GM18873 (cell line): ENCODE results near the gene TMEM168.
A peak's percentile ranks its signal among the peaks of the same experiment; 100 is the strongest.
"Not testable (repeated sequence)": the region's sequence is repeated elsewhere in the genome, so short reads cannot be mapped to it uniquely, and the experiment has no call there.

Source experiments
- ATAC-seq: cut with Tn5 transposase; IDR thresholded peaks from one replicate; pipeline ENCODE4 v1.9.1; 2021; ENCODE audit warnings: mild to moderate bottlenecking, moderate library complexity, moderate number of reproducible peaks; ENCODE audit not compliant: unreplicated experiment, low FRiP score

Gene TMEM168

DNA sequence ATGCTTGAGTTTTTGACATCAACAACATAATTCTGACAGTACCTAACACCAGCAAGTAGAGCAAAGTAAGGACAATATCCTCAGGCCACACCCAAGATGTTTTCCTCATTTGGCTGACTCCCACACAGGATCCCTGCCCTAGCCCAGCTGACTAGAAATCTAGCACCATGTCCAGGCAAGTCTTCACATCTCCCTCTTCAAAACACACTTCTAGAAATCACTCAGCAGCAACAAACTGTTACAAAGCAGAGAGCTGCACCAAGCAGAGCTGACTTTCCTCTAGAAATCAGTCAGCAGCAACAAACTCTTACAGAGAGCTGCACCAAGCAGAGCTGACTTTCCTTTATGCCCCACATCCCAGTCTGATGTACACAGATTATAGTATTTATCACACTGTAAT is 7.7 kb downstream of the TMEM168 start:
- peak; percentile 90 for ATAC-seq

DNA sequence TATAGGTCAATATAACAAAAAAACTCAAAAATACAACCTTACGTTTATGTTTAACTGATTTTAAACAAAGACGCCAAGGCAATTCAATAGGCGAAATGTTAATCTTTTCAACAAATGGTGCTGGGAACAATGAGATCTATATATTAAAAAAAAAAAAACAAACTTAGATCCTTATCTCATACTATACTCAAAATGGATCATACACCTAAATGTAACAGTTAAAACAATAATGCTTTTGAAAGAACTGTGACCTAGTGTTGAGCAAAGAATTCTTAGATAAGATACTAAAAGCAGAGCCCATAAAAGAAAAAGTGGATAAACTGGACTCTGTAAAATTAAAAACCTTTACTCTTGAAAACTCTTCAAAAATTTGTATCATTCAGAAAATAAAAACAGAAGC is 8.6 kb downstream of the TMEM168 start:
- ATAC-seq: no peak

DNA sequence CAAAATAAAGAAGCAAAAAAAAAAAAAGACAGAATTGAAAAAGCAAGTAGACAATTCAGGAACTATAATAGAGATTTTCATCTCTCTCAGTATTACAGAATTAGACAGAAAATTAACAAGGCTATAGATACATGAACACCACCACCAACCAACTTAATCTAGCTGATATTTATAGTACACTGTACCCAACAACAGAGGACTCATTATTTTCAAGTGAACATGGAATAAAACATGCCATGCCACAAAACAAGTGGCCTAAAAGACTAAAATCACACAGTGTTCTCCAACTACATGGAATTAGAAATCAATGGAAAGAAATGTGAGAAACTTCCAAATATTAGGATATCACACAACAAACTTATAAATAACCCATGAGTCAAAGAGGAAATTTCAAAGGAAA is 9.1 kb downstream of the TMEM168 start:
- no peak for ATAC-seq

DNA sequence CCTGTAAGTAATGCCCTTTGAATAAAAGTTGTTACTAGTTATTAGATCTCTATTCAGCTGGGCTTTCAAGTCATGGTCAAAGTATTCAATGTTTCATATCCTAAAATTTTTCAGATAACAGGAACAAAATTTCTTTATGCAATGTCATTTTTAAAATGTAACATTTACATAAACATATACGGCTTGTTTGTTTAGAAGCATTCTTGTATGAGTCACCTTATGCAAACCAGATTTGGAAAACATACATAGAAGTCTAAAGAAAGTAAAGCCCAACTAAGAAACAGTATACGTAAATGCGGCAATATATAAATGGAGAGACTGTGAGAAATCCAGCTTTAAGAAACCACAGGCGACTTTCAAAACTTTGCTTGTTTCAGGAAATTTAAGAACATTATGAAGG is 10.5 kb downstream of the TMEM168 start:
- no peak for ATAC-seq

DNA sequence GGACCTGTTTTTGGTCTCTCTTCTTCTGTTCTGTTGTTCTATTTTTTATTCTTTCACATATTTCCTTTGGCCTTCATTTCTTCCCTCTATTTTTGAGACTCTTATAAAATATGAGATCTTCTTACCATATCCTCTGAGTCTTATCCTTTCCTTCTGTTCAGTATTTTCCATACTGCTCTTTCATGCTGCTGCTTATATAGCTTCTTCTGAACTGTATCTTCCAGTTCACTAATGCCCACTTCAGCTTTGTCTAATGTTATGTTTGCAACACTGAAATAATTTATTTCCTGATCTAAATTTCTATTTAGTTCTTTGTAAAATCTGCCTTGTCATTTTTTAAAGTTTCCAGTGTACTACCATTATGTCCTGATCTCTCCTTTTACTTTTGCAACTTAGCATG is 12.8 kb downstream of the TMEM168 start:
- no peak for ATAC-seq

DNA sequence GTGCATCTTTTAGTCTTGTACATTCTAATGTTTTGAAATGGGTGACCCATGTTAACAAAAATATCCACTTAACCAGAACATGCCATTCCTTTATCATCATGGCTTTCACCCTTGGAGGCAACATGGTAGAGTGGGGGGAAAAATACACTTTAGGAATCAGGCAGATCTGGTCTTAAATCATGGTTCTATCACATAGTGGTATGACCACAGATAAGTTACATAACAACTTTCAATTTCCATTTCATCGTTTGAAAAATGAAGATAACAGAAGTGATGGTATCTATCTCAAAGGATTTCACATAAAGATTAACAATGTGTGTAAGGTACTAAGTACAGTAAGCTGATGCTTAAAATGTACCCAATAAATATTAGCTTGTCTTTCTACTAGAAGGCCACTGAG is 19.0 kb downstream of the TMEM168 start:
- ATAC-seq: no peak

DNA sequence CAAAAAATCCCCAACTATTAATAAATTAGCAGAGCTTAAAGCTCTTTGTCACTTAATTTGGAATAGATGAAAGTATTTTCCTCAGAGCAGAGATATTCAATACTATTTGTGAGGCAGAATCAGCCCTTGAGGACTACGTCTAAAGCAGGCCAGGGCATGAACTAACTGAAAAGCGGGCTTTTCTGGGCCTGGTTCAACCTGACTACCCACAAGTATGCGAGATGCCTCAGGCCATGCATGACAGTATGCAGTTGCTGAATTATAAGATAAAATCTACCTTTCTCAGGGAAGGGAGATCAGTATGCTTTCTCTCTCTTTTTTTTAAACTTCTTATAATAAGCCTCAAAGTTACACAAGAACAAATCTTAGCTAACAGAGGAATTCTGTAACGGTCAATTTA is 20.1 kb downstream of the TMEM168 start:
- ATAC-seq: no peak

DNA sequence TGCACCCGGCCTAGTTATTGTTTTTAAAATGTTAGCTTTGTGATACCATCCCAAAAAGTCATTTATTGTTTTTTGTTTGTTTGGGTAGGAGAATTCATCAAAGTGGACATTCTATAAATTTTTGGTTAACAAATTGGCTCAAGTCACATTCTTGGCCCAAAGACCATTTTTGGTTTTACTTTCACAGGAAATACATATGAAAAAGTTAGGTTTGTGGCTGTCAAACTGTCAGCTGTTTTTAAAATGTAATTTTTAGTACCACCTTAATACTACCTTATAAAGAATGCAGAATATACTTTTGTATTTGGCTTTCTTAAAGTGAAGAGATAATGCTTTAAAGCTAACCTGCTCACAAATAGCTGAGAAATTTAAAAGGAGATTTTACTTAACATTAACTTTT is 25.1 kb downstream of the TMEM168 start:
- no peak for ATAC-seq

DNA sequence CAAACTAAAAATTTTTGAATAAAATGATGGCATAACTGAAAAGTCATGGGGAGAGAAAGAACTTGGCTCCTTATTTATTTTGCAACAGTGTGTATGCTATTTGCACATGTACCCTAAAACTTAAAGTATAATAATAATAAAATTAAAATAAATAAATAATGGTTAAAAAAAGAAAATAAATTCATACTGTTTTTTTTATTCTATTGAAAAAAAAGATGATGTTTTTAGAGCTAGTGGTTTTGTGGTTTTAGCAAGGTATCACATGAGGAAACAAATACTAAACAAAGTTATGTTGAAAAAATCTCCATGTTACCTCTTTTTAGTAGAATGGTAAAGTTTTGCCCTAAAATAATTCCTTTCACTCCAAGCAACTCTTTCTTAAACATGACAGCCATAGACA is 26.2 kb downstream of the TMEM168 start:
- no peak for ATAC-seq

DNA sequence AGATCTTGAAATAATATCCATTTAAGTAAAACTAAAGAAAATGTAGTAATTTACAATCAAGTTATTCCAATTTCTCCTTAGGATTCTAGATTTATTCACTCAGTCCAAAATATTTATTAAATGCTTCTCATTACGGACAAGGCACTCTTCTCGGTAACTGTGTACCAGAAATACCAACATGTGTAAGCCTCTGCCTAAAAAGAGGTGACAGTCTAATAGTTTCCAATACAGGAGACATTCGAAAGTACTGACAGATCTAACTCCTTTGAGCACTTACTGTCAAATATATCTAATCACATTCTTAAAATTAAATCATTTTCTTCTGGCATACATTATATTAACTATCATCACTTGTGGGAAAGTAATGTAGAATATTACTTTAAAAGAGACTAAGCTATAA is 26.9 kb downstream of the TMEM168 start:
- ATAC-seq: no peak

DNA sequence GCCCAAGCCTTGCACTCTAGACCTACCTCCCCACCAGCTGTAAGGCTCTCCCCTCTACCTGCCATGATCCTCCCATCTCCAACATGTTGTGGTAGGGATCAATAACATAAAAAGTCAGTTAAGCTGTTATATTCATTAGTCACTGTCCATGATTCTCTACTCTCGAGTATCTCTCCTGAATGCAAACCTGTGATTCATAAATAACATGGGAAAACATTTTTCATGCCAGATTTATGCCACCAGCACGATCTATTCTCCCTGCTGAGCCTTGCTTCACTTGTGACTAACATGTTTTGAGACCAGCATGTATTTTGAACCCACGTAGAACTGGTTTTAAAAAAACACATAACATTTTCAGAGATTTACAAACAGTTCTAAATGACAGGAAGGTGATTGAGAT is 30.3 kb downstream of the TMEM168 start:
- no peak for ATAC-seq

DNA sequence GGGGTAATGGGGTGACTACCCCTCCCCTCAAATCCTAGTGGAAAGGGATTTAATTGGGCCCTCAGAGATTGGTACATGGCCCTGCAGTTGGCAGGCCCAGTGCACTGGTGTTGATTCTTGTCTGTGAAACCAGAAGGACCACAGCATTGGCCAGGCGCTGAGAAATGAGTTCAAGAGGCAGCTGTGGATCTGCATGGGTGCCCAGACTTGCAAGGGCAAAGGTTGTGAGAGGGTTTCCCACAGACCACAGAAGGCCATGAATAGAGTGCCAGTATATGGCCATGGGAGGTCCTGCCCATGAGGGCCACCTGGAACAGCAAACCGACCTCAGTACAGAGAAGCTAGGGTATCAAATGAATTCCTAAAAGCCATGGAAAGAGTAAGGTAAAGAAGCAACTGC is 32.9 kb downstream of the TMEM168 start:
- ATAC-seq: no peak

DNA sequence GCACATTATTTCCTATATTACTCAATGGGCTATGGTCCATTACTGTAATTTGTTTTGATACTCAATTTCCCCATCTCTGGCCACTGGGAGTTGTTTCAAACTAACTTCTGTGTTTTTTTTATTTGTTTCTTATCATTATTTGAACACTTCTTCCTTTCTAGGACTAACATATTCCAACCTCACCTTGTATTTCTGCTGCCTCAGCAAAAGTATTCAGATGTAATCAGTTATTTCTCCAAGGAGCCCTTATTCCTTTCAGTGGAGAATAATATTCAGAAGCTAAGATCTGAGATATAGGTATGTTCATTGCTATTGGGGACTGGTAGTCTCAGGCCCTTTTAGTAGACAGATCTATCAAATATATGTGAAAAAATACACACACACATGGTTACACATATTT is 36.9 kb downstream of the TMEM168 start:
- ATAC-seq: no peak

DNA sequence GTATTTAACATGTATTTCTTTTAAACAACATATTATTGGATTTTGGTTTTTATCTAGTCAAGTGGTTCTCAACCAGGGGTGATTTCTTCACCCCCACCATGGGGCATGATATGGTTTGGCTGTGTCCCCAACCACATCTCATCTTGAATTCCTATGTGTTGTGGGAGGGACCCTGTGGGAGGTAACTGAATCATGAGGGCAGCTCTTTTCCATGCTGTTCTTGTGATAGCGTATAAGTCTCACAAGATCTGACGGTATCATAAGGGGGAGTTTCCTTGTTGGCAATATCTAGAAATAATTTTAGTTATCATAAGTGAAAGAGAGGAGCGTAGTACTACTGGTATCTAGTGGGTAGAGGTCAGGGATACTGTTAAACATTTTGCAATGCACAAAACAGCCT is 37.6 kb downstream of the TMEM168 start:
- ATAC-seq: no peak

DNA sequence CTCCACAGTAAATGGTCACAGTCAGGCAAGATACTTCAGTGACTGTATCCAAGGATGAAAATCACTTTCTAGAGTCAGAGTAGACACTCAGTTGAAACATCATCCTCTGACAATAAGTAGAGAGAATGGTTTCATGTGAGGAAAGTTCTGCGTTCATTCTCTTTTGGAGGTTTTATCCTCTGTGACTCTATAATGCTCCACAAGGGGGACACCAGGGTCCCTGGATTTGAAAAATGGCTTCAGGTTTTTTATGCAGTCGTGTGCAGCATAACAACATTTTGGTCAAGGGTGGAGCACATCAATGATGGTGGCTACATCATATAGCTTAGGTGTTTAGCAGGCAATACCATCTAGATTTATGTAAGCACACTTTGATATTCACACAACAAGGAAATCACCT is 40.4 kb downstream of the TMEM168 start:
- ATAC-seq: no peak

DNA sequence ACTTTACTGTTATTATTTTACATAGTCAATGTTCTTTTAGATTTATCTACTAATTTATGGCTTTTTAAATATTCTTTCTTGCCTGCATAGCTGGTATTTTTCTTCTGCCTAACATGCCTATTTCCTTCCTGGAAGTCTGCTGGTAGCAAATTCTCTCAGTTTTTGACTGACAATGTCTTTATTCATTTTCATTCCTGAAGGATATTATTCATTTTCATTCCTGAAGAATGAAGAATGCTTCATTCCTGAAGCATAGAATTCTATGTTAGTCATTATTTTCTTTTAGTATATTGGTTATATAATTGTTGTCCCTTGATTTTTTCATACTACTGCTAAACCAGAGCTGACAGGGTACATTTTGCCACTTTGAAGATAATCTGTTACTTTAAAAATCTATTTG is 41.8 kb downstream of the TMEM168 start:
- ATAC-seq: no peak

DNA sequence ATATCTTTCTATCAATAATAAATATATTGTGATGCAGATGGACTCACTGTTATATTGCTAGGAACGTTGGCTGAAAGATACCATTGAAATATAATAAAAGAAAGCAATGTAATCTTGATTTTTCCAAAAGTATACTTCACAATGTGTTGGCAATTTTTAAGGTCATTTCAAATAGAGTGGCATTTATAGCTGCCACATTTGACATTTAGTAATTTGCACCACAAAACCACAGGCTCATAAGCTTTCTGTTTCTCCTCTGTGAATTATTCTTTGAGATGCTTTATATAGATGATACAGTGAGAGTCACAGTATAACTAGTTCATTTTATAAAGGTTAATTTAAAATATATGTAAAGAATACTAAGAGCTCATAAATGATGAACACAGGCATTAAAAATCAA is 44.6 kb downstream of the TMEM168 start:
- ATAC-seq: no peak

DNA sequence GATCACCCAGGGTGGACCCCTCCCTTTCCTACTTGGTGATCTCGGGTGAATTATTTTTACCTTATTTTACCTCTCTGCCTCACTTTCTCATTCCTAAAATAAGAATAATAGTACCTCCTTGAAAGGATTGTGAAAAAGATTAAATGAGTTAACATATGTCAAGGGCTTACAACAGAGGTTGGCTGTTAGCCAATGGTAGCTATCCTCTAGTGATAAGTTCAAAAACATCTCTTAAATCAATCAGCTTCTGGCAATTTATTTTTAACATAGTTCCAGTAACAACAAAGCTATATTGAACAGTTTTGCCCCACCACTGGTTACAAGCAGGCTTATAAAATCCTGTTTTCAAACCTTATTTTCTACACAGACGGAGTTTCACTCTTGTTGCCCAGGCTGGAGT is 45.4 kb downstream of the TMEM168 start:
- no peak for ATAC-seq

DNA sequence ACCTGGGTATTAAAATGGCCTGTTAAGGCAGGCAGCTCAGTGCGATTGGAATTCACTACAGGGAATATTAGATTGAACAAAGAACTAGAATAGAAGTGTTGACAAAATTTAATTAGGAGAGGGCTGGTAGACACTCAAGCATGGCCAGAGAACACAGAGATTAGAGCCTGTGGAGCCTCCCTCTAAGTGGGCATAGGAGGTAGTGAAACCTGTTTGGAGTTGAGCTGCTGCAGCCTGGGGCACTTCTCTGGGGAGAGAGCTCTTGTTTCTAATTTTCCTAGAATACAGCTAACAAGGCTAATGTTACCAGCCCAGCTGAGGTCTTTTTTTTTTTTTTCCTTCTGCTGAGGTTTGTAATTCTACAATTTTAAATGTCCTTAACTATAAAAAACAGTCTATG is 46.4 kb downstream of the TMEM168 start:
- no peak for ATAC-seq

DNA sequence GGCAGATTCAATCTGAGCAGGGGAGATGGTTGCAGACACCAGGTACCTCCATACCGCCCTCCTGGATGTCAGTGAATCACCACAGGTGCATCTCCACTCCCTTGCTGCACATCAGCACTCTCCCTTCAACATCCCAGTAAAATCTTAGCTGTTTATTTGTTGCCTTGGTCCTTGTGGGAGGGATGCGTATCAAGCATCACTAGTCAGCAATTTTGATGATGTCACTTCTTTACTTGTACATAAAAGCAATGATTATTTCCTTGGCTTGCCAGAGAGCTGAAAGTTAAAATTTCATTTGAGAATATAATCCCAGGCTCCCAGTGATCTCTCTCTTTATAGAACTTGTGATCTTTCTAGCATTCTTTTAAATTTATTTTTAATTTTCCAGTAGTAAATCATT is 49.5 kb downstream of the TMEM168 start:
- no peak for ATAC-seq

DNA sequence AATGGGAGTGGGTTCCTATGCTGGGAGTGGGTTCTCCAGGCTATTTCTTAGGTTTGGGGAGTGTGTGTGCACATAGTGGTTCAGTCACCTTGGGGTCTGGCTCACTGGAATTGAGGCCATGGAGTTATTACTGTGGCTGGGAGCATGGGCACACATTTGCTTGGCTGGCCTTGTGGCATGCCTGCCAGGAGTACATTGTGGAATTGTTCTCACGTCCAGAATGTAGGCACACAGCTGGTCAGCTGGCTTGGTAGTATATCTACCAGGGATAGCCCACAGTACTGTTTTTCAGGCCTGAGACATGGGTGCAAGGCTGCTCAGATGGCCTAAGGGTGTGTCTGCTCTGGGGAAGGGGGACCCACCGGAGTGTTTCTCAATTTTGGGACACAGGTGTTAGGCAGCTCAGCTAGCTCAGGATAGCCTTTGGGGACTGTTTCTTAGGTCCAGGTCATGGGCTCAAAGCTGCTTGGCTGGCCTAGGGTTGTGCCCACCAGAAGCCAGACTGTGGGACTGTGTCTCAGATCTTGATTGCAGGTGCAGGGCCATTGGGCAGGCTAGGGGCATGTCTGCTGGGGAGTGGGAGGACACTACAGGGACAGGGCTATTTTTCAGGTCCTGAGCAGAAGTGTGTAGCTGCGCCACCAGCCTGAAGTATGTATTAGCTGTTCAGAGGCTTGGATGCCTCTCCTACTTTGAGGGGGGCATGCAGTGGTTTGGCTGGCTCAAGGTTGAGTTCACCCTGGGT is 50.6 kb downstream of the TMEM168 start:
- ATAC-seq: no peak

DNA sequence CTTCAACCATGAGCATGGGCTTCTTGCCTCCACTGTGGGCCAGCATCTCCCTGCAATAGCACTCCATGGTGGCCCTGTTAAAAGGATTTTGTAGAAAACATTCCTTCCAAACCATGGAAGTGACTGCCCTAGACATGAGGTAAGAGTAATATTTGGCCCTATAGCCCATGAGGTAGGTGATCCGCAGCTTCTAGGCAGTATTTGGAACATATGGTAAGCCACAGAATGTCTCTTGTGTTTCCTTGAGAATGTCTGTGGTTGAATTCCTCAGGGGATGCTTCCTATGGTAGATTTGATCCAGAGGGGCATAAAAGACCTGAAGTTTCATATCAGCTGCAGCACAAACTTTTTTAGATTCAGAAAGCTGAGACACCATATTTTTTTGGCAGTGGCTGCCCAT is 54.9 kb downstream of the TMEM168 start:
- no peak for ATAC-seq

DNA sequence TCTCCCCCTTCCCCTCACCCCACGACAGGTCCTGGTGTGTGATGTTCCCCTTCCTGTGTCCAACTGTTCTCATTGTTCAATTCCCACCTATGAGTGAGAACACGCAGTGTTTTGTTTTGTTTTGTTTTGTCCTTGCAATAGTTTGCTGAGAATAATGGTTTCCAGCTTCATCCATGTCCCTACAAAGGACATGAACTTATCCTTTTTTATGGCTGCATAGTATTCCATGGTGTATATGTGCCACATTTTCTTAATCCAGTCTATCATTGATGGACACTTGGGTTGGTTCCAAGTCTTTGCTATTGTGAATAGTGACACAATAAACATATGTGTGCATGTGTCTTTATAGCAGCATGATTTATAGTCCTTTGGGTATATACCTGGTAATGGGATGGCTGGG is 58.9 kb downstream of the TMEM168 start:
- ATAC-seq: not testable (repeated sequence)
